Hepatocyte (in vitro differentiated cells): ENCODE data around the gene PRPSAP2. TPM values are rescaled to one million over a fixed set of nuclear protein-coding genes. Genes with fewer than 3 reads are reported as not detected.

Source experiments
- DNase-seq: peaks from one replicate; pipeline ENCODE4 v3.0.0-alpha.2; 2016; ENCODE audit warnings: low spot score
- H2AFZ ChIP-seq: fragments of 200-600 bp; sonication (generic); 2 replicates; pipeline ENCODE4 v1.6.0; 2016; ENCODE audit warnings: antibody characterized with exemption, mild to moderate bottlenecking
- H3K27ac ChIP-seq: fragments of 200-600 bp; sonication (generic); 2 replicates; pipeline ENCODE4 v1.5.1; 2016; ENCODE audit warnings: mild to moderate bottlenecking
- H3K27me3 ChIP-seq: fragments of 200-600 bp; sonication (generic); 2 replicates; pipeline ENCODE4 v1.6.1; 2016
- H3K36me3 ChIP-seq: fragments of 200-600 bp; sonication (generic); replicated peaks from 2 replicates; pipeline ENCODE4 v1.5.1; 2016; ENCODE audit warnings: low read depth; ENCODE audit not compliant: insufficient read depth
- H3K4me1 ChIP-seq: fragments of 200-600 bp; sonication (generic); 2 replicates; pipeline ENCODE4 v1.5.1; 2016; ENCODE audit warnings: mild to moderate bottlenecking, moderate library complexity; ENCODE audit not compliant: insufficient read depth
- H3K4me2 ChIP-seq: fragments of 200-600 bp; sonication (generic); 2 replicates; pipeline ENCODE4 v1.6.0; 2016
- H3K4me3 ChIP-seq: fragments of 200-600 bp; sonication (generic); 2 replicates; pipeline ENCODE4 v1.5.1; 2016; ENCODE audit warnings: mild to moderate bottlenecking
- H3K79me2 ChIP-seq: fragments of 200-600 bp; sonication (generic); 2 replicates; pipeline ENCODE4 v1.6.0; 2017; ENCODE audit warnings: mild to moderate bottlenecking
- H3K9me2 ChIP-seq: fragments of 200-600 bp; sonication (generic); replicated peaks from 2 replicates; pipeline ENCODE4 v1.6.0; 2017; ENCODE audit warnings: mild to moderate bottlenecking; ENCODE audit not compliant: insufficient read depth
- H3K9me3 ChIP-seq: fragments of 200-600 bp; sonication (generic); 2 replicates; pipeline ENCODE4 v1.5.1; 2016; ENCODE audit warnings: low read depth, mild to moderate bottlenecking
- H4K20me1 ChIP-seq: fragments of 200-600 bp; sonication (generic); 2 replicates; pipeline ENCODE4 v1.6.0; 2016; ENCODE audit warnings: mild to moderate bottlenecking; ENCODE audit not compliant: insufficient read depth, poor library complexity, severe bottlenecking
- EZH2 ChIP-seq: fragments of 200-600 bp; sonication (generic); IDR thresholded peaks from 2 replicates; pipeline ENCODE4 v1.6.1; 2016; ENCODE audit warnings: antibody characterized with exemption, mild to moderate bottlenecking, borderline replicate concordance
- EZH2phosphoT487 ChIP-seq: fragments of 200-600 bp; sonication (generic); IDR thresholded peaks from one replicate; pipeline ENCODE4 v1.6.1; 2018; ENCODE audit warnings: antibody characterized with exemption, mild to moderate bottlenecking, low read depth, moderate library complexity; ENCODE audit not compliant: unreplicated experiment, severe bottlenecking
- WGBS: methylation state at CpG from one replicate; pipeline ENCODE4 v1.1.6; 2016; ENCODE audit warnings: low lambda C conversion rate; ENCODE audit errors: missing lambda C conversion rate; 5-methylcytosine and 5-hydroxymethylcytosine counted together
- polyA plus RNA-seq: library from polyadenylated mRNA; unstranded; fragments of >200 nt; fragmentation: Nextera tagmentation; extraction: Ambion mirVana; gene quantifications from 2 replicates; pipeline ENCODE4 v1.2.1, GENCODE V29; 2016
- total RNA-seq: library from RNA; depleted of rRNA; stranded (reverse); fragments of >200 nt; gene quantifications from 2 replicates; pipeline ENCODE4 v1.2.3, GENCODE V29; 2014
- TF ChIP-seq, protein P1 (sequence below): fragments of 200-600 bp; sonication (generic); IDR thresholded peaks from 2 replicates; pipeline ENCODE4 v1.5.1; 2016; ENCODE audit warnings: antibody characterized with exemption, mild to moderate bottlenecking; ENCODE audit not compliant: poor library complexity

The PRPSAP2 gene
- total and polyA plus RNA-seq, 2 experiments from 2014 or later: 25.0 to 55.7 TPM

DNA sequence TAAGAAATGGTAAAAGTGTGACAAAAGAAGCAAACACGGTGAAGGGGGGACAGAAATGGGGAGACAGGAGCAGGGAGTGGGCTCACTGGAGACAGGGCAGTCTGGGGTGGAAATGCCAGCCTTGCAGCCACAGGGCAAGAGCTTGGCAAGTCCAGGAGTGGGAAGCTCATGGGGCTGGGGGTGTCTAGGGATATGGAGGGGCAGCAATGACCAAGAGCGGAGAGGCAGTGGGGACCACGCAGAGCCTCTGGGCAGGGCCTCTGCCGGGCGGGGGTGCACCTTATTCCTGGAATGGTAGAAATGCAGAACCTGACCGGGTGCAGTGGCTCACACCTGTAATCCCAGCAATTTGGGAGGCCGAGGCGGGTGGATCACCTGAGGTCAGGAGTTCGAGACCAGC lies 106.6 kb downstream of the PRPSAP2 start:
- 94% methylated on average over 9 of the region's 9 CpGs for WGBS
- DNase-seq: no peak
- no peak overlapping the region for H2AFZ ChIP-seq
- no peaks in the 10 kb centered on the region for H3K36me3 ChIP-seq
- H3K4me1 ChIP-seq: peaks cover 25% of the 10 kb centered on the region
- TF ChIP-seq, protein P1, sequence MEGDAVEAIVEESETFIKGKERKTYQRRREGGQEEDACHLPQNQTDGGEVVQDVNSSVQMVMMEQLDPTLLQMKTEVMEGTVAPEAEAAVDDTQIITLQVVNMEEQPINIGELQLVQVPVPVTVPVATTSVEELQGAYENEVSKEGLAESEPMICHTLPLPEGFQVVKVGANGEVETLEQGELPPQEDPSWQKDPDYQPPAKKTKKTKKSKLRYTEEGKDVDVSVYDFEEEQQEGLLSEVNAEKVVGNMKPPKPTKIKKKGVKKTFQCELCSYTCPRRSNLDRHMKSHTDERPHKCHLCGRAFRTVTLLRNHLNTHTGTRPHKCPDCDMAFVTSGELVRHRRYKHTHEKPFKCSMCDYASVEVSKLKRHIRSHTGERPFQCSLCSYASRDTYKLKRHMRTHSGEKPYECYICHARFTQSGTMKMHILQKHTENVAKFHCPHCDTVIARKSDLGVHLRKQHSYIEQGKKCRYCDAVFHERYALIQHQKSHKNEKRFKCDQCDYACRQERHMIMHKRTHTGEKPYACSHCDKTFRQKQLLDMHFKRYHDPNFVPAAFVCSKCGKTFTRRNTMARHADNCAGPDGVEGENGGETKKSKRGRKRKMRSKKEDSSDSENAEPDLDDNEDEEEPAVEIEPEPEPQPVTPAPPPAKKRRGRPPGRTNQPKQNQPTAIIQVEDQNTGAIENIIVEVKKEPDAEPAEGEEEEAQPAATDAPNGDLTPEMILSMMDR: no peak
- TF ChIP-seq EZH2 (no peak), EZH2phosphoT487 (no peak)
- H3K4me2 ChIP-seq: no peak overlapping the region
- no peak overlapping the region for H3K27ac ChIP-seq
- H3K4me3 ChIP-seq: no peak overlapping the region
- no peaks in the 10 kb centered on the region for H4K20me1 ChIP-seq
- H3K9me3 ChIP-seq: no peaks in the 10 kb centered on the region
- H3K9me2 ChIP-seq: no peaks in the 10 kb centered on the region
- no peaks in the 10 kb centered on the region for H3K79me2 ChIP-seq
- H3K27me3 ChIP-seq: no peaks in the 10 kb centered on the region

DNA sequence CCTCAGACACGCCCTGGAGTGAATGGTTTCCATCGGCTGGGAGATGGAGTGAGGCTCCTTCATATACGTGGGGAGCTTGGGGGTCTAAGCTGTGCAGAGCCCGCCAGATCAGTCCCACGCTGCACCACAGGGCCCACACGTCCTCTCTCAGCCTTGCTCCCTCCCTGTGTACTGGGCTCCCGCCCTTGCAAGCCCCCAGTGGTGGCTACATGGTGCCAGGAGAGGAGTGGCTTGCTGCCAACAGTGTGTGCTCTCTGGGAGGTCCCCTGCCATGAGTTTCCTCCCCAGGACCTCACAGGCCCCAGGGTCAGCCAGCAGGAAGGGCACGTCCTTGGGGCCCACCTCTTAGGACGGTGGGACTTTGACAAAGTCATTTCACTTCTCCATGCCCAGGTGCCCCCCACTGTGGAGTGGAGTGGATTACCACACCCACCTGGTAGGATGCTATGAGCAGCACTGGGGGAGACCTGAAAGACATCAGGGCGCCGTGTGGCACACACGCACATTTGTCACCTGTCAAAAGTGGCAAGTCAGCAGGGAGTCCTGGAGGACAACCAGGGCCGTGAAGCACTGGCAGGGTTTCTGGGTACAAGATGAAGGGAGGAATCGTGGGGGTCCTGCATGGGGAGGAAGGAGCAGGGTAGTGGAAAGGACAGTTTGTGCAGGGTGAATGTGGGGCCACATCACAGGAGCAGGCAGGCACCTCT lies 107.8 kb downstream of the PRPSAP2 start:
- no peak for DNase-seq
- Histone ChIP-seq H3K4me3 (no peak overlapping the region), H3K4me1 (peaks cover 31% of the 10 kb centered on the region), H3K36me3 (no peaks in the 10 kb centered on the region), H3K9me3 (no peaks in the 10 kb centered on the region), H3K4me2 (no peak overlapping the region), H4K20me1 (no peaks in the 10 kb centered on the region), H3K27ac (no peak overlapping the region), H3K79me2 (no peaks in the 10 kb centered on the region), H3K9me2 (no peaks in the 10 kb centered on the region), H3K27me3 (no peaks in the 10 kb centered on the region), H2AFZ (no peak overlapping the region)
- 92% methylated on average over 14 of the region's 14 CpGs for WGBS
- TF ChIP-seq, protein P1: no peak
- TF ChIP-seq EZH2 (no peak), EZH2phosphoT487 (no peak)

DNA sequence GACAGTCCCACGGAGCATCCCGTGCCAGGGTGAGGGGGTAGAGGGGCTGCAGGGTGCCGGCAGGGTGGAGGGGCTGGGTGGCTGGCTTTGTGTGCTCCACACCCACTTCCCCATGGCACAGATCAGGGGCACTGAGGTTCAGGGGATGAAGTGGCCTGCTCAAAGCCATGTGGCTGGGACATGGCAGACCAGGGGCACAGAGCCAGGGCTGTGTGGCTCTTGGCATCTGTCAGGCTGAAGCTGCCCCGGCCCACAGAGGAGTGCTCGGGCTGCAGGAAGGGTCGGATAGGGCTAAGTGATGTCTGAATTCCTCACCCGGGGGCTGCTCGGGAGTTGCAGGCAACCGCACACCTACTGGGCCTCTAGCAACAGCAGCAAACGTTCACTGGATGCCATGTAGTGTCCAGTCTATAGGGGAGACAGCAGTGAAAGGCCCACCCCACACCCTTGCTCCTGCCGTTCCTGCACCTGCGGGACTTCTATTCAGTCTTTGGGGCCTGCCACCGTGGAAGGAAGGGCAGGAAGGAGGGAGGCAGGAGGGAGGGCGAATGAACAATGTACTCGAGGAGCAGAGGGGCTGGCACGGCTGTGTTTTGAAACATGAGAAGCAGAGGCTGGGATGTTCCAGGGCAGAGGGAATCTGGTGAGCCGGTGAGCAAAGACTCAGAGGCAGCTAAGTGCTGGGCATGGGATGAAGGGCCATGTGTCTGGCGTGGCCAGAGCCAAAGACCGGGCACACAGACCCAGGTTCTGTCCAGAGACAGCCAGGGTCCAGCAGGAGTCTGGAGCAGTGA lies 109.1 kb downstream of the PRPSAP2 start:
- peak overlapping the region; percentile 66 for H3K27ac ChIP-seq
- H3K27me3 ChIP-seq: no peaks in the 10 kb centered on the region
- TF ChIP-seq, protein P1: no peak
- 55% methylated on average over 18 of the region's 19 CpGs for WGBS
- H3K9me2 ChIP-seq: no peaks in the 10 kb centered on the region
- no peak overlapping the region for H3K4me2 ChIP-seq
- H3K4me3 ChIP-seq: no peak overlapping the region
- peak; percentile 51 for DNase-seq
- peaks cover 31% of the 10 kb centered on the region for H3K4me1 ChIP-seq
- no peaks in the 10 kb centered on the region for H3K36me3 ChIP-seq
- H2AFZ ChIP-seq: no peak overlapping the region
- no peaks in the 10 kb centered on the region for H3K79me2 ChIP-seq
- H3K9me3 ChIP-seq: no peaks in the 10 kb centered on the region
- no peaks in the 10 kb centered on the region for H4K20me1 ChIP-seq
